GM23338 (cell line): Measurements from ENCODE around the gene IKZF3. TPM values are rescaled to one million over a fixed set of nuclear protein-coding genes. Genes with fewer than 3 reads are reported as not detected.

Source experiments
- ATAC-seq: fragments of 200-7000 bp; cut with Tn5 transposase; 3 replicates; pipeline ENCODE4 v1.9.1; 2020
- DNase-seq: peaks from one replicate; pipeline ENCODE4 v3.0.0-alpha.2; 2015; ENCODE audit warnings: low spot score
- H2AFZ ChIP-seq: fragments of 200-600 bp; sonication (generic); 2 replicates; pipeline ENCODE4 v1.8.0; 2016; ENCODE audit warnings: antibody characterized with exemption, mild to moderate bottlenecking, moderate library complexity
- H3F3A ChIP-seq: fragments of 200-600 bp; sonication (generic); replicated peaks from 2 replicates; pipeline ENCODE4 v1.8.0; 2017; ENCODE audit warnings: antibody characterized with exemption, mixed run types, low read depth
- H3K27ac ChIP-seq: fragments of 200-600 bp; sonication (generic); 2 replicates; pipeline ENCODE4 v1.6.1; 2016; ENCODE audit warnings: low read depth
- H3K27me3 ChIP-seq: fragments of 200-600 bp; sonication (generic); 2 replicates; pipeline ENCODE4 v1.8.0; 2016; ENCODE audit warnings: mild to moderate bottlenecking, mixed run types, moderate library complexity; ENCODE audit not compliant: insufficient read depth
- H3K36me3 ChIP-seq: fragments of 200-600 bp; sonication (generic); 2 replicates; pipeline ENCODE4 v1.8.0; 2016; ENCODE audit warnings: mild to moderate bottlenecking; ENCODE audit not compliant: insufficient read depth
- H3K4me1 ChIP-seq: fragments of 200-600 bp; sonication (generic); 2 replicates; pipeline ENCODE4 v1.8.0; 2016; ENCODE audit warnings: mild to moderate bottlenecking, moderate library complexity; ENCODE audit not compliant: insufficient read depth
- H3K4me2 ChIP-seq: fragments of 200-600 bp; sonication (generic); 2 replicates; pipeline ENCODE4 v1.7.1; 2017; ENCODE audit warnings: mixed run types
- H3K4me3 ChIP-seq: fragments of 200-600 bp; sonication (generic); 2 replicates; pipeline ENCODE4 v1.6.1; 2016; ENCODE audit warnings: mixed run types
- H3K79me2 ChIP-seq: fragments of 200-600 bp; sonication (generic); replicated peaks from 2 replicates; pipeline ENCODE4 v1.8.0; 2017; ENCODE audit warnings: mild to moderate bottlenecking; ENCODE audit not compliant: insufficient read depth
- H3K9me2 ChIP-seq: fragments of 200-600 bp; sonication (generic); 2 replicates; pipeline ENCODE4 v1.8.0; 2017; ENCODE audit not compliant: insufficient read depth
- H4K20me1 ChIP-seq: fragments of 200-600 bp; sonication (generic); replicated peaks from 2 replicates; pipeline ENCODE4 v1.8.0; 2017; ENCODE audit warnings: mild to moderate bottlenecking; ENCODE audit not compliant: insufficient read depth
- H3K27ac Mint-ChIP-seq: 2 replicates; pipeline ENCODE4 v1.8.0; 2020; ENCODE audit warnings: inconsistent platforms, mild to moderate bottlenecking, moderate library complexity, mixed read lengths
- H3K27me3 Mint-ChIP-seq: 3 replicates; pipeline ENCODE4 v1.8.0; 2022; ENCODE audit warnings: low read depth, mild to moderate bottlenecking, moderate library complexity, mixed read lengths, inconsistent platforms; ENCODE audit not compliant: insufficient read depth, poor library complexity
- H3K36me3 Mint-ChIP-seq: 3 replicates; pipeline ENCODE4 v1.8.0; 2021; ENCODE audit warnings: low read depth, mild to moderate bottlenecking, inconsistent platforms, moderate library complexity, mixed read lengths
- H3K4me1 Mint-ChIP-seq: 3 replicates; pipeline ENCODE4 v1.8.0; 2020; ENCODE audit warnings: mild to moderate bottlenecking, inconsistent platforms, mixed read lengths
- H3K4me3 Mint-ChIP-seq: 3 replicates; pipeline ENCODE4 v1.8.0; 2021; ENCODE audit warnings: moderate library complexity, mild to moderate bottlenecking, inconsistent platforms, mixed read lengths
- H3K9me3 Mint-ChIP-seq: 3 replicates; pipeline ENCODE4 v1.8.0; 2020; ENCODE audit warnings: moderate library complexity, mild to moderate bottlenecking, inconsistent platforms, mixed read lengths
- CREB1 ChIP-seq: fragments of 250-450 bp; sonication (Bioruptor Pico); IDR thresholded peaks from 2 replicates; pipeline ENCODE4 v1.5.0; 2020; ENCODE audit warnings: low read depth, mild to moderate bottlenecking, moderate library complexity
- EZH2 ChIP-seq: fragments of 200-600 bp; sonication (generic); IDR thresholded peaks from one replicate; pipeline ENCODE4 v1.8.0; 2017; ENCODE audit warnings: antibody characterized with exemption, mild to moderate bottlenecking, low read depth; ENCODE audit not compliant: unreplicated experiment
- JUNB ChIP-seq: IDR thresholded peaks from one replicate; pipeline ENCODE4 v1.6.1; 2016; ENCODE audit warnings: antibody characterized with exemption; ENCODE audit not compliant: unreplicated experiment
- NANOG ChIP-seq: IDR thresholded peaks from 2 replicates; pipeline ENCODE4 v1.6.1; 2016; ENCODE audit warnings: antibody characterized with exemption, borderline replicate concordance
- POLR2AphosphoS5 ChIP-seq: IDR thresholded peaks from 2 replicates; pipeline ENCODE4 v1.6.1; 2016; ENCODE audit warnings: antibody characterized with exemption, low read depth
- STAT1 ChIP-seq: IDR thresholded peaks from one replicate; pipeline ENCODE4 v1.6.1; 2016; ENCODE audit warnings: antibody characterized with exemption; ENCODE audit not compliant: unreplicated experiment
- ZNF114 ChIP-seq: fragments of 250-450 bp; sonication (Bioruptor Pico); IDR thresholded peaks from 2 replicates; pipeline ENCODE4 v1.5.0; 2020; ENCODE audit warnings: mild to moderate bottlenecking, moderate library complexity
- ZNF331 ChIP-seq: fragments of 250-450 bp; sonication (Bioruptor Pico); IDR thresholded peaks from 2 replicates; pipeline ENCODE4 v1.5.0; 2020; ENCODE audit warnings: low read depth, mild to moderate bottlenecking, moderate library complexity
- polyA plus RNA-seq: library from polyadenylated mRNA; unstranded; fragments of >200 nt; fragmentation: Nextera tagmentation; extraction: Ambion mirVana; gene quantifications from 2 replicates; pipeline ENCODE4 v1.2.1, GENCODE V29; 2016
- total RNA-seq: library from RNA; depleted of rRNA; stranded (reverse); fragments of >200 nt; shearing (Covaris generic); gene quantifications from 2 replicates; pipeline ENCODE4 v1.2.3, GENCODE V29; 2014
- TF ChIP-seq, protein P1 (sequence below): fragments of 250-450 bp; sonication (Bioruptor Pico); IDR thresholded peaks from 2 replicates; pipeline ENCODE4 v1.5.0; 2020; ENCODE audit warnings: mild to moderate bottlenecking, moderate library complexity
- TF ChIP-seq, protein P2 (sequence below): IDR thresholded peaks from one replicate; pipeline ENCODE4 v1.6.1; 2018; ENCODE audit warnings: antibody characterized with exemption; ENCODE audit not compliant: unreplicated experiment

The IKZF3 gene
- total and polyA plus RNA-seq, 2 experiments from 2014 or later, result 0.11 to 0.76 TPM

DNA sequence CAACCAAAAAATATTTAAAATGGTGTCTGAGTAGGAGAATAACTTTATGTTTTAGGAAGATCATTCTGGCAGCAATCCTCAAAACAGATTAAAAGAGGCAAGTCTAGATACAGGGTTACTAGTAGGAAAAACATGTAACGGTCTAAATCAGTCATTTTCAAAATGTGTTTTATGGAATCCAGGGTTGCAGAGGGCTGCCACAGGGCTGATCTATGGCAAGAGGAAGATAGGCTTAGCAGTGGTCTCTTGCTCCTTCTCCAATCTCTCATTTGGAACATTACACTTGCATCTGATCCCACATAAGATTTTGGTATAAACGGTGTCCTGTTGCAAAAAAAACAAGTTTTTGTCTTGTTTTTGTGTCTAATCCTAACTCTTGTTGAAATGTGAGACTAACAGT lies 9.2 kb downstream of the IKZF3 start:
- Histone ChIP-seq H3K27me3 (no peaks in the 10 kb centered on the region), H3F3A (no peaks in the 10 kb centered on the region), H3K9me2 (no peaks in the 10 kb centered on the region), H2AFZ (no peak overlapping the region), H3K4me3 (no peak overlapping the region), H3K4me1 (no peaks in the 10 kb centered on the region), H3K79me2 (no peaks in the 10 kb centered on the region), H3K27ac (no peak overlapping the region), H3K4me2 (no peak overlapping the region), H4K20me1 (no peaks in the 10 kb centered on the region), H3K36me3 (no peaks in the 10 kb centered on the region)
- peaks cover 2% of the 10 kb centered on the region for H3K27me3 Mint-ChIP-seq
- no peaks in the 10 kb centered on the region for H3K9me3 Mint-ChIP-seq
- TF ChIP-seq STAT1, result no peak
- no peak for TF ChIP-seq ZNF114 (CRISPR knock-in tag)
- TF ChIP-seq JUNB, result no peak
- TF ChIP-seq POLR2AphosphoS5, result no peak
- TF ChIP-seq, protein P1, sequence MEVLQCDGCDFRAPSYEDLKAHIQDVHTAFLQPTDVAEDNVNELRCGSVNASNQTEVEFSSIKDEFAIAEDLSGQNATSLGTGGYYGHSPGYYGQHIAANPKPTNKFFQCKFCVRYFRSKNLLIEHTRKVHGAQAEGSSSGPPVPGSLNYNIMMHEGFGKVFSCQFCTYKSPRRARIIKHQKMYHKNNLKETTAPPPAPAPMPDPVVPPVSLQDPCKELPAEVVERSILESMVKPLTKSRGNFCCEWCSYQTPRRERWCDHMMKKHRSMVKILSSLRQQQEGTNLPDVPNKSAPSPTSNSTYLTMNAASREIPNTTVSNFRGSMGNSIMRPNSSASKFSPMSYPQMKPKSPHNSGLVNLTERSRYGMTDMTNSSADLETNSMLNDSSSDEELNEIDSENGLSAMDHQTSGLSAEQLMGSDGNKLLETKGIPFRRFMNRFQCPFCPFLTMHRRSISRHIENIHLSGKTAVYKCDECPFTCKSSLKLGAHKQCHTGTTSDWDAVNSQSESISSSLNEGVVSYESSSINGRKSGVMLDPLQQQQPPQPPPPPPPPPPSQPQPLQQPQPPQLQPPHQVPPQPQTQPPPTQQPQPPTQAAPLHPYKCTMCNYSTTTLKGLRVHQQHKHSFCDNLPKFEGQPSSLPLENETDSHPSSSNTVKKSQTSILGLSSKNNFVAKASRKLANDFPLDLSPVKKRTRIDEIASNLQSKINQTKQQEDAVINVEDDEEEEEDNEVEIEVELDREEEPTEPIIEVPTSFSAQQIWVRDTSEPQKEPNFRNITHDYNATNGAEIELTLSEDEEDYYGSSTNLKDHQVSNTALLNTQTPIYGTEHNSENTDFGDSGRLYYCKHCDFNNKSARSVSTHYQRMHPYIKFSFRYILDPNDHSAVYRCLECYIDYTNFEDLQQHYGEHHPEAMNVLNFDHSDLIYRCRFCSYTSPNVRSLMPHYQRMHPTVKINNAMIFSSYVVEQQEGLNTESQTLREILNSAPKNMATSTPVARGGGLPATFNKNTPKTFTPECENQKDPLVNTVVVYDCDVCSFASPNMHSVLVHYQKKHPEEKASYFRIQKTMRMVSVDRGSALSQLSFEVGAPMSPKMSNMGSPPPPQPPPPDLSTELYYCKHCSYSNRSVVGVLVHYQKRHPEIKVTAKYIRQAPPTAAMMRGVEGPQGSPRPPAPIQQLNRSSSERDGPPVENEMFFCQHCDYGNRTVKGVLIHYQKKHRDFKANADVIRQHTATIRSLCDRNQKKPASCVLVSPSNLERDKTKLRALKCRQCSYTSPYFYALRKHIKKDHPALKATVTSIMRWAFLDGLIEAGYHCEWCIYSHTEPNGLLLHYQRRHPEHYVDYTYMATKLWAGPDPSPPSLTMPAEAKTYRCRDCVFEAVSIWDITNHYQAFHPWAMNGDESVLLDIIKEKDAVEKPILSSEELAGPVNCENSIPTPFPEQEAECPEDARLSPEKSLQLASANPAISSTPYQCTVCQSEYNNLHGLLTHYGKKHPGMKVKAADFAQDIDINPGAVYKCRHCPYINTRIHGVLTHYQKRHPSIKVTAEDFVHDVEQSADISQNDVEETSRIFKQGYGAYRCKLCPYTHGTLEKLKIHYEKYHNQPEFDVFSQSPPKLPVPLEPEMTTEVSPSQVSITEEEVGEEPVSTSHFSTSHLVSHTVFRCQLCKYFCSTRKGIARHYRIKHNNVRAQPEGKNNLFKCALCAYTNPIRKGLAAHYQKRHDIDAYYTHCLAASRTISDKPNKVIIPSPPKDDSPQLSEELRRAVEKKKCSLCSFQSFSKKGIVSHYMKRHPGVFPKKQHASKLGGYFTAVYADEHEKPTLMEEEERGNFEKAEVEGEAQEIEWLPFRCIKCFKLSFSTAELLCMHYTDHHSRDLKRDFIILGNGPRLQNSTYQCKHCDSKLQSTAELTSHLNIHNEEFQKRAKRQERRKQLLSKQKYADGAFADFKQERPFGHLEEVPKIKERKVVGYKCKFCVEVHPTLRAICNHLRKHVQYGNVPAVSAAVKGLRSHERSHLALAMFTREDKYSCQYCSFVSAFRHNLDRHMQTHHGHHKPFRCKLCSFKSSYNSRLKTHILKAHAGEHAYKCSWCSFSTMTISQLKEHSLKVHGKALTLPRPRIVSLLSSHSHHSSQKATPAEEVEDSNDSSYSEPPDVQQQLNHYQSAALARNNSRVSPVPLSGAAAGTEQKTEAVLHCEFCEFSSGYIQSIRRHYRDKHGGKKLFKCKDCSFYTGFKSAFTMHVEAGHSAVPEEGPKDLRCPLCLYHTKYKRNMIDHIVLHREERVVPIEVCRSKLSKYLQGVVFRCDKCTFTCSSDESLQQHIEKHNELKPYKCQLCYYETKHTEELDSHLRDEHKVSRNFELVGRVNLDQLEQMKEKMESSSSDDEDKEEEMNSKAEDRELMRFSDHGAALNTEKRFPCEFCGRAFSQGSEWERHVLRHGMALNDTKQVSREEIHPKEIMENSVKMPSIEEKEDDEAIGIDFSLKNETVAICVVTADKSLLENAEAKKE (CRISPR knock-in tag), result no peak
- TF ChIP-seq NANOG, result no peak
- no peak for TF ChIP-seq ZNF331 (CRISPR knock-in tag)
- TF ChIP-seq, protein P2, sequence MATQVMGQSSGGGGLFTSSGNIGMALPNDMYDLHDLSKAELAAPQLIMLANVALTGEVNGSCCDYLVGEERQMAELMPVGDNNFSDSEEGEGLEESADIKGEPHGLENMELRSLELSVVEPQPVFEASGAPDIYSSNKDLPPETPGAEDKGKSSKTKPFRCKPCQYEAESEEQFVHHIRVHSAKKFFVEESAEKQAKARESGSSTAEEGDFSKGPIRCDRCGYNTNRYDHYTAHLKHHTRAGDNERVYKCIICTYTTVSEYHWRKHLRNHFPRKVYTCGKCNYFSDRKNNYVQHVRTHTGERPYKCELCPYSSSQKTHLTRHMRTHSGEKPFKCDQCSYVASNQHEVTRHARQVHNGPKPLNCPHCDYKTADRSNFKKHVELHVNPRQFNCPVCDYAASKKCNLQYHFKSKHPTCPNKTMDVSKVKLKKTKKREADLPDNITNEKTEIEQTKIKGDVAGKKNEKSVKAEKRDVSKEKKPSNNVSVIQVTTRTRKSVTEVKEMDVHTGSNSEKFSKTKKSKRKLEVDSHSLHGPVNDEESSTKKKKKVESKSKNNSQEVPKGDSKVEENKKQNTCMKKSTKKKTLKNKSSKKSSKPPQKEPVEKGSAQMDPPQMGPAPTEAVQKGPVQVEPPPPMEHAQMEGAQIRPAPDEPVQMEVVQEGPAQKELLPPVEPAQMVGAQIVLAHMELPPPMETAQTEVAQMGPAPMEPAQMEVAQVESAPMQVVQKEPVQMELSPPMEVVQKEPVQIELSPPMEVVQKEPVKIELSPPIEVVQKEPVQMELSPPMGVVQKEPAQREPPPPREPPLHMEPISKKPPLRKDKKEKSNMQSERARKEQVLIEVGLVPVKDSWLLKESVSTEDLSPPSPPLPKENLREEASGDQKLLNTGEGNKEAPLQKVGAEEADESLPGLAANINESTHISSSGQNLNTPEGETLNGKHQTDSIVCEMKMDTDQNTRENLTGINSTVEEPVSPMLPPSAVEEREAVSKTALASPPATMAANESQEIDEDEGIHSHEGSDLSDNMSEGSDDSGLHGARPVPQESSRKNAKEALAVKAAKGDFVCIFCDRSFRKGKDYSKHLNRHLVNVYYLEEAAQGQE, result no peak
- no peak for TF ChIP-seq CREB1
- TF ChIP-seq EZH2, result no peak
- no peak for ATAC-seq
- H3K36me3 Mint-ChIP-seq, result no peaks in the 10 kb centered on the region
- H3K27ac Mint-ChIP-seq, result no peak overlapping the region
- H3K4me1 Mint-ChIP-seq, result peaks cover 4% of the 10 kb centered on the region; the same call in 1 of the 3 replicates
- H3K4me3 Mint-ChIP-seq, result no peak overlapping the region
- DNase-seq, result no peak
